NCI-H1694 (cell line): ENCODE data around the gene WWC1.
"Not testable (repeated sequence)": the region's sequence is repeated elsewhere in the genome, so short reads cannot be mapped to it uniquely, and the experiment has no call there.

ENCODE experiments used
- DNase-seq: peaks from one replicate; lab custom pipeline; 2025; lab: John Stamatoyannopoulos, UW

WWC1 gene

GRCh38 chr5:168334695-168335094 lies 43.2 kb downstream of the WWC1 start:
- DNase-seq: no peak

GRCh38 chr5:168337361-168337760 lies 45.9 kb downstream of the WWC1 start:
- DNase-seq: no peak

DNA sequence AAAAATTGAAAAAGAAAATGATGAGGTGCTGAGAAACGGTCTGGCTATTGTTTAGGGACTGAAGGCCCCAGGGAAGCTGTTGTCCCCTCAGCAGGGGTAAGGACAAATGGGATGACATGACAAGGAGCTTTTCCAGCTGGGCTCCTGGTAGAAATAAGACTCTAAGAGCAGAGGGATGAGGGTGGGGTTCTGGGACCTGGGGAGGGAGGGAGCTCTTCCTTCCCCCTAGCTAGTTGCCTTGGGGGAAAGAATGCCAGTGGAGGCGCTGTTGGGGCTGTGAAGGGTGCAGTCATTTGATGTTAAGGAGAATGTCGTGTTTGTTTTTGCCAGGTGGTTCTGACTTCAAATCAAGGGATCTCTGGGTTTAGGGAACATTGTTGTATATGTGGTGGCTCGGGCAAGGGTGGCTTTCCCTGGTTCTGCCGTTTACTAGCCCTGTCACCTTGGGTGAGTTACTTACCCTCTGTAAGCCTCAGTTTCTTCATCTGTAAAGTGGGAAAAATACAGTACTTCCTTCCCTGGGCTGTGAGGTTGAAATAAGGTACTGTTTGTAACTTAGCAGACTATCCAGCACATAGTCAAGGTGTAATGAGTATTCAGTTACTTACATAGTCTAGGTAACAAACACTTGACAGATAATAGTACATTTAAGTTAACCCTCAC lies 47.8 kb downstream of the WWC1 start:
- DNase-seq: no peak

- not testable (repeated sequence) for DNase-seq
These were observed 48.3 kb downstream of the WWC1 start for GRCh38 chr5:168339772-168340140.

- no peak for DNase-seq
These were observed 49.0 kb downstream of the WWC1 start for GRCh38 chr5:168340487-168340886.

DNA sequence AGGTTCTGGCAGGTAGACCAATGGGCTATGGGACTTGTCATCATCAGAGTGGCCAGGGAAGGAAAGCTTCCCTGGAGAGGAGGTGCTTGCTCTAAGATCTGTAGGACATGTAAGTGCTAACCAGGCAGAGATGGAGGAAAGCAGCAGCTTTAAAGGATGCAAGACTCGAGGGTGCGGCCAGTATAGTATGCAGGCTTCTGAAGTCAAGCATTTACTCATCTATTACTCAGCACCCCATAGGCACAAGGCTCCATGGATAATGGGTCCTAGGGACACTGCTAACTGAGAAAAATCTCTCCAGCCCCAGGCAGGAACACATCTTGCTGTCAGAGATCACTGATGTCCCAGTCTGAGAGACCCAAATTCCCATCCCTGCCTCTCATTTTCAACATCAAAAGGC lies 49.7 kb downstream of the WWC1 start:
- DNase-seq: no peak

GRCh38 chr5:168342151-168342825 lies 50.8 kb downstream of the WWC1 start:
- no peak for DNase-seq

GRCh38 chr5:168342985-168343384 lies 51.5 kb downstream of the WWC1 start:
- no peak for DNase-seq

- DNase-seq: no peak
These were observed 55.0 kb downstream of the WWC1 start for GRCh38 chr5:168346417-168346816.

DNA sequence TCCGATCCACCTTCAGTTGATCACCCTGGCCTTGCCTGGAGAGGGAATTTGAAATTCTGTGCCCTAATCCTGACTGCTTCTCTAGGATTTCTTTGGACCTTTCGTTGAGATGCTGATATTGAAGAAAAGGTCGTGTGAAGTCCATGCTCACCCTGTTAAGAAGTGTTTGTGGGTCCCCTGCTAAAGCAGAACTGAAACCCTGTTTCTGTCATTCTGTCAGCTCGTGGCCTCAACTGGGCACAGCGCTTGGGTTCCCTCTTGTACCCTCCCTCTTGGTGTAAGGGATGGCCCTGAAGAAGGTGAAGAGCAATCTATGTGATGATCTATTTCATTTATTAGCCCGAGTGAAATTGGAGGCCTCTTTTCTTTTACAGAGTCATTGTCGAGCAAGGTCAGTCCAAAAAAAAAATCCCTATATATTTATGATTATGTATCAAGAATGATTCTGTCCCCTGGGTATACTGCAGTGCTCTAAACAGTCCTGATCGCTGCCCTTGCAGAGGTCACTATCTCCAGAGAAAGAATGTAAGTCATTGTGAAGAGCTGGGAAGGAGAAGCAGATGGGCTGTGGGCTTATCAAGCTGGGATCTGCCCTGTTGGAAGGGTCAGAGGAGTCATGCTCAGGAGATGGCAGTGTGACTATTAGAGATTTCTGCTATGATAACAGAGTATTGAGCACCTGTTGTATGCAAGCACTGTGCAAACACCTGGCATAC lies 56.1 kb downstream of the WWC1 start:
- DNase-seq: no peak

- DNase-seq: no peak
These were observed 56.6 kb downstream of the WWC1 start for GRCh38 chr5:168348084-168348414.

DNA sequence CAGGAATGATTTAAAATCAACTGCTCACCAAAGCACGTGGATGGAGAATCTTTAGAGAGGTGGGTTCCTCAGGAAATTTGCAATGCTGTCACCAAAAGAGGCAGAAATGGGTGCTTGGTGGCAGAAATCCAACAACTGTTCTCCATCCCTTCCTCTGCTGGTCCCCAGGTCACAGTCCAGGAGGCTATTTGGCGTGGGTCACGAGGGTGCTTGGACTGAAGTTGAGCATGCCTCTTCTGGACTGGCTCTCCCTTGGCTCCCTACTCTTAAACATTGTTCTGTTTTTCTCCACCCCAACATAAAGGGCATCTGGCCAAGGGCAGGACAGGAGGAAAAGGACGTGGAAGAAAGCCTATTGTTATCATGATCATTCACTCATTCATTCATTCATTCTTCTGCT lies 58.9 kb downstream of the WWC1 start:
- DNase-seq: no peak

DNA sequence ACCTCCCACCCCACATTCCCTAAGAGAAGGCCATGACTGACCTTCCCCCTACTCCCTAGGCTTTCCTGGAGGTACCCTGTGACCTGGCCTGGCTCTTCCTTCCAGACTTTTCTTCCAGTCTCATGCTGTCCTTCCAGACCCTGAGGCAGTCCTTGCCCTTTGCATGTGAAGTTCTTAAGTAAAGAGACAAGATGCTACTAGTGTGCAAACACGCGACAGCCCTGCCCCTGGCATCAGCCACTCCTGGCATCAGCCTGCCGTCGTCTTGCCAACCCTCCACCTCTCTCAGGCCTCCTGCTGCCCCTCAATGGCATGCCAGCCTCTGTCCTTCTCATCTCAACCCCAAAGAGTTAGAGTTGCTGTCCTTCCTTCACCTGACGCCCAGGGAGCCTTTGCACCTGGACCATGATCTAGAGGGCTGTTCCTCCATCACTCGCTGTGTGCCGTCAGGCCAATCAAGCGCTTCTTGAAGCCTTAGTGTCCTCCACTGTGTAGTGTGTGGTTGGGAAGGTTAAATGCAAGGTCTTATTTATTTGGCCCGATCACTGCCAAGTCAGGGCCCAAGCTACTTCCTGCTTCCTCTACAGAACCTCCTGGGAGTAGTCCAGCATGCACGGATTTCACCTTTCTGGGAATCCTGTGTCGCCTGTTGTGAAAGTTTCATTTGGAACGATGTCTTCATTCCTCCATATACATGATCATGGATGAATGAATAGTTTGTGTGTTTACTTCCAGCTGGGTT lies 61.9 kb downstream of the WWC1 start:
- no peak for DNase-seq

DNA sequence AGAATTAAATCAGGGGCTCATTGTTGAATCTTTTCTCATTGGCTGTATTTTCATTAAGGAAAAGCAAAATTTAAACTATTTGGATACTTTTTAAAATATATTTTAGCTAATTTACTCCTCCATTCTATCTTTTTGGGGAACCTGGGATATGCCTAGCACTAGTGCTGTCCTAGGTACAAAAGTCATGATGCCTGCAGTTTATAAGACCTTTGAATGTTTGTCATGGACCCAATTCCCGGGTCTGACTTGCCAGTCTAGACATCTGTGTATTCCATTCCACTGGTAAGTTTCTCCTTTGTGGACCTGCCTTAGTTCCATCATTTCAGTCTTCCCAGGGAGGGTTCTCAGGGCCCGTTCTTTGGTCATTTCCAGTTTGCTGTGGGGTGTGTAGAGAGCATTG lies 63.0 kb downstream of the WWC1 start:
- DNase-seq: no peak

DNA sequence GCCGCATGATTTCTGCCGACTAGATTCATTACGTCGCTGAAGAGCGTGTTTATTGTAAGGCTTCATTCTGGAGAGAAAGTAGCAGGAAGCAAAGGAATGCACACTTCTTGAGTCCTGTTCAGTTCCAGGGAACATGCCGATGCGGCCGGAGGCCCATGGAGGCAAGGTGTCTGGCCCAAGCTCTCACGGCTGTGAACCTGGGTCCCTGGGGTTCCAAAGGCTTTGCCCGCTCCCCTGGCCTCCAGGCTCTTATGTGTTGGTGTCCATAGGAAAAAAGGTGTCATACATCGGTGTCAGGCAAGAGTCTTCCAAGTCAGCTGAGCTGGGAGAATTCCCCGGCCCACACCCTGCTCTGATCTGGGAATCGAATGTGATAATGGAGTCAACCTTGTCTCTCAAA lies 64.7 kb downstream of the WWC1 start:
- no peak for DNase-seq

GRCh38 chr5:168356592-168356991 lies 65.1 kb downstream of the WWC1 start:
- DNase-seq: peak; percentile 42

DNA sequence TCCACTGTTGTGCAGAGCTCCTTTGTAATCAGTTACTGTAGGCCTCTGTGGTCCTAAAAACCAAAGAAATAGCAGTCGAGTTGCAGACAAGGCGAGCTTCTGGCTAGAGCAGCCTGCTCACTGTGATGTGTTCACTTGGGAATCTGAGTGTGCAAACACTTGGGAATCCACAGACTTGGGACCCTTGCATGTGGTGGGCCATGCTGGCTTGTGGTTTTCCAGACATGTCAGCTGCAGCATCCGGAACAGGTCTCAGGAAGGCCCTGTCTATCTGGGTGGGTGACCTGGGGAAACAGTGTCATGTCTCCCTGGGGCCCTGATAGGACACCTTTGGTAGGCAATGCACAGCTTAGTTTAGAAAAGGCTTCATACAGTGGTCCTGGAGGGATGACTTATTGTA lies 66.4 kb downstream of the WWC1 start:
- DNase-seq: no peak

DNA sequence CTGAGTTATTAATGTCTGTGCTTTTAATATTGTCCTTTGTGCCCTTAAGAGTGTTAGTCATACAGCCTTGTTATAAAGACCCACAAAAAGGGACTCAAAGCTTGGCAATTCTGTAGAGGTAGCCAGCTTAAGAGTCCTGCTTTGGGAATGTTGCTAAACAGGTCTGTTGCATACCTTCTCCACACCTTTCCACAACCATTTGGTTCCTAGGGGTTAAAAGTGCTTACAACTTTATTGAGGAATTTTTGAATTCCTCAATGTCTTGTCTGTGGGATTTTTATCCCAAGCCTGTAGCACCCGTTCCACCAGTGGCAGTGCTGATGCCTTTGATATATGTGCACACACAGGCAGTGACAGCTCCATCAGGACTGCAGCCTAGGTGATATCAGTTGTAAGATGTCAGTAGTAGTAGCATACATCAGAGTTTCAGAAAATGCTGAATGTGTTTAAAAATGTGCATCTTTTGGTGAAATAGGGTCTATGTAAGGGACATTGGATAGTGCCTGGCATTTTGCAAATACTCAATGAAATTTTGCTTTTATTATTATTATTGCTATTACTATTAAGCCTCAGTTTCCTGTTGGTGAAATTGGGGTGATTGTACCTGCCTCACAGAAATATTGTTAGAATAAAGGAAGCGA lies 68.5 kb downstream of the WWC1 start:
- DNase-seq: no peak

DNA sequence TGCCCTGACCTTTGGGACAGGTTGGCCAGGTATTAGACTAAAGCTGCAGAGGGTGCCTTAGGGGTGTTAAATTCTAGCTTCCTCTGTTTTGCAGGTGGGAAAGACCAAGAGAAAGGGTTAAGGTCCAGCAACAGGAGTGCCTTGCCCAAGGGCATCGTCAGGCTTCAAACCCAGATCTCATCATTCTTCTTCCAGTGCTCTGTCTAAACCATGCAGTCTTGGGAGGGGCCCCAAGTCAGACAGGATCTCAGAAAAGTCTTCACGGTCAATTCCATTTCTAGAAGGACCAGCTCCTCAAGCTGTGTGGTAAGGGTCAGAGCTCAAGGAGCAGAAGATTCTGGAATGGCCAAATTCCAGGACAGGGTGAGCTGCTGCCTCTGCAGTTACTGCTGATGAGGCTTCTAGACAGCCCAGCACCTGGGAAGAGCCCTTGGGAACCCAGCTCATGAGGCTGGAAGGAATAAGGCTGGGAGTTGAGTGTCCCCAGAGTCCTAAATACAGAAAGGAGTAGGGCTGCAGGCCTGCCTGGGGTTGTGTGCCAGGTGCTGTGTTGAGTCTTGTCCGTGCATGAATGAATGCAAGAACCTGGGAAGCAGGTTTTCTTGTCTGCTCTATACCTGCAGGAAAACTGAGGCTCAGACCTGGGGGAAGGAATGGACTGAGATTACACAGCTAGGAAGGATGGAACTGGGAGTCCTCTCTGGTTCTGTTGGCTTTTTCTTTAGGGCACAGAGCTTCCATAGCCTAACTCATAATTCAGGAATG lies 69.3 kb downstream of the WWC1 start:
- DNase-seq: no peak

DNA sequence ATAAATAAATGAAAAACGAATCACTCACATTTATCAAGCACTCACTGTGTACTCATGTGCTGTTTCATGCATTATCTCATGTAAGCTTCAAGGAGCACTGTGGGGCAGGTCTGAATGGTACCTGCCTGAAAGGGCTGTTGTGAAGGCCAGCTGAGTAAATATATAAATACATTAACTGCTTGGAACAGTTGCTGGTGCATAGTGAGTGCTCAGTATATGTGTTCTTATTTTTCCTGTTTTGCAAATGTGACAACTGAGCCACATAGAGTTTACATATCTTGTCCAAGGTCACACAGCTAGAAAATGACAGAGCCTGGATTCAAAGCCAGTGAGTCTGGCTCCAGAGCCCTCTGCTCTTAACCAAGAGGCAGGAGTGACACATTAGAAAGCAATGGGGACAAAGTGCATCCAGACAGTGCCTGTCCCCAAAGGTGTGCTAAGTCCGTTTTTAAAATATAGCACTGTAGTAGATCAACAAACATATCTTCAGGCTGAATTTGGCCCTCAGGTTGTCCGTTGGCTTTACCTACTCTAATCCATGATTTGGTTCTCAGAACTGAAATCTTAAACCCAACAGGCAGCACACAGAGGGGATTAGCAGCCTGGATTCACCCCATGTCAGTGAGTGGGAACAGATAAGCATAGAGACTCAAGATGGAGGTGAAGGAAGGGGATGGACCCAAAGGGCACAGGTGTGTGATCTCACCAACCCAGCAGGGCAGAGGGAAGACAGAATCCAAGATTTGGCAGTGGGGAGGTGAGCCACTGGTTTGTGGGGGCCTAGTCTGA lies 70.8 kb downstream of the WWC1 start:
- no peak for DNase-seq

GRCh38 chr5:168364151-168364661 lies 72.8 kb downstream of the WWC1 start:
- DNase-seq: no peak
